ENCODE measurements around the gene ZNF775.

ZNF775 gene

DNA sequence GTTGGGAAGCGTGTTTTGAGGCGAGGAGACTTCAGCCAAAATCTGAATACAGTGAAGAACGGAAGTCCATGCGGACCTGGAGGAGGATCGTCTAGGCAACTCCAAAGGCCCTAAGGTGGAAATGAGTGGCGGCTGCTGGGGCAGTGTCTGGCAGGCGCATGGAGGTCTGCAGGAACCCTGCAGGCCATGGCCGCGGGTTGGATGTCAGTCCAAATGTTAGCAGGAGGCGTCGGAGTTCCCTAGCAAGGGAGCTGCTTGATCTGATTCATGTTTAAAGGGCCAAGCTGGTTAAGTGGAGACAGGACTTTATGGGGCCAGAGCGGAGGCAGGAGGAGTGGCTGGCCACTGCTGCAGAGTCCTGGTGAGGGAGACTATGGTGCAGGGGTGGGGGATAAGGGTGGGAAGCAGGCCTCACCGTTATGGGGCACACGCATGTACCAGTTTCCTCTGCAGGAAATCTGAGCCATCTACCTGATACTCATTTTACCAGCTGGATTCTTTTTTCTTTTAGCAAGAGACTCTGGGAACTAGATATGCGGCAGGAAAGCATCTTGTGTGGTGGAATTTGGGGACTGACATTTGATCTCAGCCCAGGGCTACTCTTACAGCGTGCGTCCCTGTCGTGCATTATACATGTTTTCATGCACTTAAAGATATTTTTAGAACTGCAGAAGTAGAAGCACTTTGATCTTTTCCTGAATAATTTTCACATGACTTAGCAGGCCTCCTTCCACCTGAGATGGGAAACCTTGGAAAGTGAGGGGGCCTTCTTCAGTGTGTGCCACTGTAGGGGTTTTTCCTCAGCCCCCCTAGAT, 17.1 kb upstream of the ZNF775 start:
- no peak overlapping the region for H3K27ac ChIP-seq (ENCODE audit: low read length)
- peaks cover 0 to 6% of the 10 kb centered on the region in 2 donors for H3K4me1 ChIP-seq (ENCODE audit: control insufficient read depth in 1 of 2, insufficient read depth in 2 of 2, low read length in 2 of 2)
- H3K4me3 ChIP-seq (ENCODE audit: low read depth in 1 of 2, low read length in 2 of 2): no peak overlapping the region
- H3K36me3 ChIP-seq (ENCODE audit: control insufficient read depth in 1 of 2, insufficient read depth in 2 of 2, low read length in 2 of 2): no peaks in the 10 kb centered on the region
- no peaks in the 10 kb centered on the region for H3K9me3 ChIP-seq (ENCODE audit: control insufficient read depth in 1 of 2, low read length in 2 of 2)
- H3K27me3 ChIP-seq (ENCODE audit: low read depth, low read length): no peaks in the 10 kb centered on the region

DNA sequence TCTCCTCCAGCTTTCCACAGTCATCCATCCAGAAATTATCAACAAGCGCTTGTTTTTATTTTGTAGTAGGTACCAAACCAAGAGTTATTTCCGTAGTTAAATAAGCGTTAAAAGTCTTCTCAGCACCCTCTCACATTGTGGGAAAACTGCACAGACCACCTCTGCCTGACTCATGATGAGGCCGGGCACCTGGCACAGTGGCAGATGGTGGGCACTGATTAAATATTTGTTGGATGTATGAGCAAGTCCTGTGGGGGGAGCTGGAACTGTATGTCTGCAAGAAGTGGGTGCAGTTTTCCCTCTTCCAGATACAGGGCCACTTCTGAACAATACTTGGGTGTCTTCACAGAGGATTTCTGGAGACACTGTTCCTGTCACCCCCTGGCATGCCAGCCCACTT, 15.8 kb upstream of the ZNF775 start:
- Histone ChIP-seq H3K27ac (ENCODE audit: low read length) (no peak overlapping the region), H3K4me1 (ENCODE audit: control insufficient read depth in 1 of 2, insufficient read depth in 2 of 2, low read length in 2 of 2) (peaks cover 0 to 12% of the 10 kb centered on the region in 2 donors), H3K4me3 (ENCODE audit: low read depth in 1 of 2, low read length in 2 of 2) (no peak overlapping the region), H3K9me3 (ENCODE audit: control insufficient read depth in 1 of 2, low read length in 2 of 2) (no peaks in the 10 kb centered on the region), H3K36me3 (ENCODE audit: control insufficient read depth in 1 of 2, insufficient read depth in 2 of 2, low read length in 2 of 2) (no peaks in the 10 kb centered on the region), H3K27me3 (ENCODE audit: low read depth, low read length) (no peaks in the 10 kb centered on the region)

DNA sequence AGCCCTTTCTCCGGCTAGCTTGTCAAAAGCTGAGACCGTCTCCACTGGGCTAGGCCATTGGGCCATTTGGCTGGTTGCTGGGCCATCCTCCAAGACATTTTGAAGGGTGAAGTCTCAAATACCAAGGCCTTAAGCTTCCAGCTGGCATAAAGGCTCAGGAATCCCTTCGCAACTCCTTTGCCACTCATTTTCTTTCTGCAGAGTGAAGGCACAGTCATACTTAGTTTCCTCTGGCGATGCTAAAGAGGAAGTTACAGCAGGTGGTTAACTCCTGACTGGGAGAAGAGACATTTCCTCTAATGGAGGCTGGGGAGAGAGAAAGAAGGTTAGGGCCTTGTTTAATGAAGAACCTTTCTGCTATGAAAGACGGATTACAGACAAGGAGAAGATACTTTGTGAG, 15.3 kb upstream of the ZNF775 start:
- H3K27ac ChIP-seq (ENCODE audit: low read length): no peak overlapping the region
- no peak overlapping the region for H3K4me3 ChIP-seq (ENCODE audit: low read depth in 1 of 2, low read length in 2 of 2)
- H3K27me3 ChIP-seq (ENCODE audit: low read depth, low read length): no peaks in the 10 kb centered on the region
- H3K4me1 ChIP-seq (ENCODE audit: control insufficient read depth in 1 of 2, insufficient read depth in 2 of 2, low read length in 2 of 2): peaks cover 0 to 12% of the 10 kb centered on the region in 2 donors
- H3K9me3 ChIP-seq (ENCODE audit: control insufficient read depth in 1 of 2, low read length in 2 of 2): no peaks in the 10 kb centered on the region
- H3K36me3 ChIP-seq (ENCODE audit: control insufficient read depth in 1 of 2, insufficient read depth in 2 of 2, low read length in 2 of 2): no peaks in the 10 kb centered on the region

DNA sequence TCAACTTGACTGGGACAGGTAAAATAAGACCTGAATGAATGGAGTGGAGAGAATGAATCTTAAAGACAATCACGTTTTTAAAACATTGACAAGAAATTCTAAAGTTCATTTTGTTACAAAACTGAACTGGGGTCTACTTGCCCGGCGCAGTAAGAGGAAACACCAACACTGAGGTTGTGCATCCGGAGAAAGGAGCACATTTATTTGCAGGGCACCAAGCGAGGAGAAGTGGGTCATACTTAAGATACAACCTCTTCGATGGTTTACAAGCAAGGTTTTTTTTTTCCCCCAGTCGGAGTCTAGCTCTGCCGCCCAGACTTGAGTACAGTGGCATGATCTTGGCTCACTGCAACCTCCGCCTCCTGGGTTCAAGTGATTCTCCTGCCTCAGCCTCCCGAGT, 13.9 kb upstream of the ZNF775 start:
- no peak overlapping the region for H3K4me3 ChIP-seq (ENCODE audit: low read depth in 1 of 2, low read length in 2 of 2)
- peaks cover 6 to 22% of the 10 kb centered on the region in 2 donors for H3K4me1 ChIP-seq (ENCODE audit: control insufficient read depth in 1 of 2, insufficient read depth in 2 of 2, low read length in 2 of 2)
- H3K27me3 ChIP-seq (ENCODE audit: low read depth, low read length): no peaks in the 10 kb centered on the region
- H3K27ac ChIP-seq (ENCODE audit: low read length): no peak overlapping the region
- no peaks in the 10 kb centered on the region for H3K36me3 ChIP-seq (ENCODE audit: control insufficient read depth in 1 of 2, insufficient read depth in 2 of 2, low read length in 2 of 2)
- no peaks in the 10 kb centered on the region for H3K9me3 ChIP-seq (ENCODE audit: control insufficient read depth in 1 of 2, low read length in 2 of 2)

DNA sequence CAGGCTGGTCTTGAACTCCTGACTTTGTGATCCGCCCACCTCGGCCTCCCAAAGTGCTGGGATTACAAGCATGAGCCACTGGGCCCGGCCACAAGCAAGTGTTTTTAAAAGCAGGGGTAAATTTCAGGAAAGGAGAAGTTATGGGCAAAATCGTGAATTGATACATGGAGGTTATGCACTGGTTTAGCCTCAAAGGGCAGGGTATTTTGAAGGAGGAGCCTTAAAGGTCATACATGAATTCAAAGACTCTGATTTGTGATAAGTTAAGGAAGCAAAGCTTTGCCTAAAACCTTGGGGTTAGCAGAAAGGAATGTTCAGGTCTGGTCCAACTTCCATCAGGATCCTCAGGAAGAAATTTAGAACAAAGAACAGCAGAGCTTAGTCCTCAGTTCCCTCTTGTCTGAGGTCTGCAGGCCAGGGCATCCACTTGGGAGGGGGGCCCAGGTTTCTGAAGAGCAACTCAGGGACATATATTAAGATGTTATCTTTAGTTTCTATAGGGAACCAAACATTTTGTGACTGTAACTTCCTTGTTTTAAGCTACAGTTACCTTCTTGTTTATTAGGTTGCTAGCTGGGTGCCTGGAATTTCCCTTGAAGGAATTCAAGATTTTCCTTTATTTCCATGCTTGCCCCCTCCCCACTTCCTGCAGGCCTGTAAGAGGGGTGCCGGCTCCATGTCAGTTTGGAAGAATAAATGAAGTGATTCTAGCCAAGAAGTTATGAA, 13.3 kb upstream of the ZNF775 start:
- no peaks in the 10 kb centered on the region for H3K27me3 ChIP-seq (ENCODE audit: low read depth, low read length)
- peaks cover 3 to 5% of the 10 kb centered on the region in 2 donors for H3K36me3 ChIP-seq (ENCODE audit: control insufficient read depth in 1 of 2, insufficient read depth in 2 of 2, low read length in 2 of 2)
- no peak overlapping the region for H3K27ac ChIP-seq (ENCODE audit: low read length)
- H3K4me3 ChIP-seq (ENCODE audit: low read depth in 1 of 2, low read length in 2 of 2): no peak overlapping the region
- H3K9me3 ChIP-seq (ENCODE audit: control insufficient read depth in 1 of 2, low read length in 2 of 2): no peaks in the 10 kb centered on the region
- H3K4me1 ChIP-seq (ENCODE audit: control insufficient read depth in 1 of 2, insufficient read depth in 2 of 2, low read length in 2 of 2): peaks cover 12 to 27% of the 10 kb centered on the region in 2 donors

DNA sequence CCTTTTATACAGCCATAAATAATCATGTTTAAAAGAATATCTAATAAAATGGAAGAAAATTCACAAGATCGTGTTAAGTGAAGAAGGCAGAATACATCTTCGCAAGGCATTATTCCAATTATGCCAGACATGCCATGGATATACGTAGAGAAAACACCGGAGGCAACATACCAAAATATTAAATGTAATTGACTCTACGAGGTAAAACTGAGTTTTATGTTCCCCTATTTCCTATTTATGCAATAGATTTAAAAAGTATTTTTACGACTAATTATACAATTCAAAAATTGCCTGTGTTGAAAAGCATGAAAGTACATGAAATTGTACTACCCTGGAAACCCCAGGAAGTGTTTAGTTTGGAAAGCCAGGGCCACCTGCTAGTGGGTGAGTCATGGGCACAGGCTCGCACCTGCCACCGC, 11.4 kb upstream of the ZNF775 start:
- Histone ChIP-seq H3K4me1 (ENCODE audit: control insufficient read depth in 1 of 2, insufficient read depth in 2 of 2, low read length in 2 of 2) (peaks cover 12 to 34% of the 10 kb centered on the region in 2 donors), H3K9me3 (ENCODE audit: control insufficient read depth in 1 of 2, low read length in 2 of 2) (no peaks in the 10 kb centered on the region), H3K4me3 (ENCODE audit: low read depth in 1 of 2, low read length in 2 of 2) (peak overlapping the region; percentile 88 to 94), H3K27ac (ENCODE audit: low read length) (peak overlapping the region; percentile 94), H3K36me3 (ENCODE audit: control insufficient read depth in 1 of 2, insufficient read depth in 2 of 2, low read length in 2 of 2) (peaks cover 11 to 21% of the 10 kb centered on the region in 2 donors), H3K27me3 (ENCODE audit: low read depth, low read length) (no peaks in the 10 kb centered on the region)

DNA sequence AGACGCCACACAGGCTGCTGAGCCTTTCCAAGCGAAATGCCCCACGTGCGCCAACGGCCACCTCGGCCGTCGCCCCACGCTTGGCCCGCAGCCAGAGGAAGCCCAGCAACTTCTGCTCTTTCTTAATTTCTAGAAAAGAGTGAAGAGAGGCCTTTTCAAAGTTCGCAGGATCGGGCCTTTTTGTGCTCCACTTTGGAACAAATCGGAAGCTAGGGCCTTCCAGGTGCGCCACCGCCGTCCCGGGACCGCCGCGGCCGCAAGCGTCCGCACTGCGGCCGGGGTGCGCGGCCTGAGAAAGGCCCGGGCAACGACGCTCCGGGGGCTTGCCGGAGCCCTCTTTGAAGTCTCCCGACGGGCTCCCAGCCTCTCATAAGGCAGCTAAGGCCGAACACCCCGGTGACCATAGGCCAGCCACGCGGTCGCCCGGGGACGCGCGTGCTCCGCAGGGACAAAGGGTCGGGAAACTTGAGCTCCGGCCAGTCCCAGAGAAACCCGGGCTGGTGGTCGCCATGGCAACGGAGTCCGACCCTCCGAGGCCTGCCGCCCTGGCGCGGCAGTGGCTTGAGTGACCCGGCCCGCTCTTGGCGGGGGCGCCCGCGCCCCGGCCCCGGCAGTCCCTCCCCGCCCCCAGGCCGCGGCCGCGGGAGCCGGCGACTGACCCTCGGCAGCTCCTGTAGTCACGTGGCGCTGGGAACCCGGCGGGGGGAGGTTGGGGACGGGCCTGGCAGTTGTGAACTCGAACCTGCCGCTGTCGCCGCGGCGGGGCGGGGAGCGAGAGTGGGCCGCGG, 10.8 kb upstream of the ZNF775 start, which contains the start of gene REPIN1:
TSS of gene REPIN1 (plus strand) at position 727 of the 788 bp plus-strand sequence. CDS start 890 bp downstream, outside the sequence.
- Histone ChIP-seq H3K9me3 (ENCODE audit: control insufficient read depth in 1 of 2, low read length in 2 of 2) (no peaks in the 10 kb centered on the region), H3K27ac (ENCODE audit: low read length) (peak within 1 kb of the TSS; percentile 94), H3K36me3 (ENCODE audit: control insufficient read depth in 1 of 2, insufficient read depth in 2 of 2, low read length in 2 of 2) (peaks cover 12 to 27% of the 10 kb centered on the region in 2 donors), H3K27me3 (ENCODE audit: low read depth, low read length) (no peaks in the 10 kb centered on the region), H3K4me3 (ENCODE audit: low read depth in 1 of 2, low read length in 2 of 2) (peak within 1 kb of the TSS; percentile 88 to 94), H3K4me1 (ENCODE audit: control insufficient read depth in 1 of 2, insufficient read depth in 2 of 2, low read length in 2 of 2) (peaks cover 12 to 40% of the 10 kb centered on the region in 2 donors)

DNA sequence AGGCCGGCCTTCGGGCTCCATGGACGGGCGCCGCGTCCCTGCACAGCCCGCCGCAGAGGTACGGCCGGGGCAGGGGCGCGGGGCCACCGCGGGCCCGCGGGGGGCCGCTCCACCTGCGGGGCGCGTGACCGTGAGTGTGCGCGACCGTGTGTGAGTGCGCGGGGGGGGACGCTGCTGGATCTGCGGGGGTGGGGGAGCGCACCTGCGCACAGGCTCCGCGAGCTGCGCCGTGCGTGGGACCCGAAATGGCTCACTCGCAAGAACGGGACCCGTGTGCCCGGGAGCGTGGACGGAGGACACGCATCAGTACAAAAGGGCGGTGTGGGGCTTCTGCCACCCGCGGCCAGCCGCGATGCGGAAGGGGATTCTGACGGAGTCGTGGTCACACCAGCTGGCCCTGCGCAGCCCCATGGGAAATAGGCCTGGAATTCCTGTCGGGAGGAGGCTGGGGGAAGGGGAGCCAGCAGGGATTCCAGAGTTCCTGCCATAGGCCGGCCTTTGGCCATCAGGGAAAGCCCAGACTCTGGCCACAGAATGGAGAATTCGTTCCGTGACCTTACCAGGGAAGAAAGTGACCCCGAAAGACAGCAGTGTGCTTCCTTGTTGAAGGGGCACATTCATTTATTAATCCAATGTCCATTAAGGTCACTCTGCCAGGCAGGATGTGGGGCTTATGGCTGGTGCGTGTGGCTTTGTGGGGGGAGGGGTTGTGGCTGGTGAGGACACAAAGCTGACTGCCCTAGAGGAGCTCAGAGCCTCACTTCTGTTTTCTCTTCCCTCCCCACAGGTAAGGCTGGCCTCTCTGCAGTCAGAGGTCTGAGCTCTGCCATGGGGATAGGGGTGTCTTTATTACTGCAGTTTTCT, 10.0 kb upstream of the ZNF775 start:
- Histone ChIP-seq H3K9me3 (ENCODE audit: control insufficient read depth in 1 of 2, low read length in 2 of 2) (no peaks in the 10 kb centered on the region), H3K4me1 (ENCODE audit: control insufficient read depth in 1 of 2, insufficient read depth in 2 of 2, low read length in 2 of 2) (peaks cover 12 to 45% of the 10 kb centered on the region in 2 donors), H3K27ac (ENCODE audit: low read length) (peak overlapping the region; percentile 94)

DNA sequence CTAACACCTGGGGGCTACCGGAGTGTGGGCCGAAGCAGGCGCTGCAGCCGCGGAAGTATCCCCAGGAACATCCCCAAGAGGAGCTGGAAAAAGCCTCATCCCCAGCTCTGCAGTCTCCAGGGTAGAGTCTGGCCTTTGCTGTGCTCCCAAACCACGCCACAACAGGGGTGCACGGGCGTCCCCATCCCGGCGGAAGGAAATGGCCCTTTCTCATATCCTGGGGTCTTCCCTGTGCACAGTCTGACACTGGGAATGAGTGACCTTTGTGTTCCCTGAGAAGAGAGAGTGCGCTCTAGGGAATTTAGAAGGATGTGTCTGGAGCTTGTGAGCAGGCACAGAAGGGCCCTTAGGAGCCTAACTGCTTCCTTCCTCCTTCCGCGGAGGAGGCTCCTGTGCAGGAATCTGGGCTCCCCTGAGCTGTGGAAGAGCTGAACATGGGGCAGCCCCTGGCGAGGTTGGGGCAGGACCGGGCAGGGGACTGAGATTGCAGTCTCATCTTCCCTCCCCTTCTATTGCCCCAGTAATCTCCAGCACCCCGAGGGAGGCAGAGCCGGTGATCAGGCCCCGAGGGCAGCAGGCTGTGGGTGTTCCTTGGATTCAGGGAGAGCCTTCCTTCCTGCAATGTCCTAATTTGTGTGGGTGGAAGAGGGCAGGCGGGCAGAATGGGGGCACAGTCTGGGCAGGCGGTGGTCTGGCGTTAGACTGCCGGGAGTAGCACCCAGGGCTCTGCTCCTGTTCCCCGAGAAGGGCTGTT, 9.2 kb upstream of the ZNF775 start:
- H3K4me3 ChIP-seq (ENCODE audit: low read depth in 1 of 2, low read length in 2 of 2): peak overlapping the region; percentile 88 to 94
- H3K27ac ChIP-seq (ENCODE audit: low read length): peak overlapping the region; percentile 94
- no peaks in the 10 kb centered on the region for H3K9me3 ChIP-seq (ENCODE audit: control insufficient read depth in 1 of 2, low read length in 2 of 2)
- H3K4me1 ChIP-seq (ENCODE audit: control insufficient read depth in 1 of 2, insufficient read depth in 2 of 2, low read length in 2 of 2): peaks cover 12 to 45% of the 10 kb centered on the region in 2 donors
- peaks cover 23 to 37% of the 10 kb centered on the region in 2 donors for H3K36me3 ChIP-seq (ENCODE audit: control insufficient read depth in 1 of 2, insufficient read depth in 2 of 2, low read length in 2 of 2)
- no peaks in the 10 kb centered on the region for H3K27me3 ChIP-seq (ENCODE audit: low read depth, low read length)

More for the DNA sequence above, 10.0 kb upstream of the ZNF775 start:
- peaks cover 19 to 32% of the 10 kb centered on the region in 2 donors for H3K36me3 ChIP-seq (ENCODE audit: control insufficient read depth in 1 of 2, insufficient read depth in 2 of 2, low read length in 2 of 2)
- peak overlapping the region; percentile 88 to 94 for H3K4me3 ChIP-seq (ENCODE audit: low read depth in 1 of 2, low read length in 2 of 2)
- H3K27me3 ChIP-seq (ENCODE audit: low read depth, low read length): no peaks in the 10 kb centered on the region

DNA sequence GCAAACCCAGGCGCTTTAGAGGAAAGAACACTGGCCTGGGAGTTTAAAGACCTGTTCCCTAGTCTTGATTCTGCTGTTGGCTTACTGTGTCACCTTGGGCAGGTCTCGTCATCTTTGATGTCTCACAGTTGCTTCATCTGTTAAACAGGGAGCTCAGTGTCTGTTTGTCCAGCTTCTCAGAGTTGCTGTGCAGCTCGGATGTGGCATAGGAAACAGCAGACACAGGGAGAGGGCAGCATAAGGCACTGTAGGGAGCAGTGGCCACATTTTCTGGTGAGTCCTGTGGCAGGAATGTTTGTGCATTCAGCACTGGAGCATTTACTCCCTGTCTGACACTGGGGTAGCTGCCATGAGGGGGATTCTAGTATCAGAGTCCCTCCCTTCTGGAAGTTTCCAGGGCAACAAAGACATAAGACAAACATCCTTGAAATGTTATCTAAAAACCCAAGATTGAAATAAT, 8.5 kb upstream of the ZNF775 start:
- no peaks in the 10 kb centered on the region for H3K27me3 ChIP-seq (ENCODE audit: low read depth, low read length)
- peak overlapping the region in 1 of 2 donors; percentile 94 for H3K4me3 ChIP-seq (ENCODE audit: low read depth in 1 of 2, low read length in 2 of 2)
- H3K36me3 ChIP-seq (ENCODE audit: control insufficient read depth in 1 of 2, insufficient read depth in 2 of 2, low read length in 2 of 2): peaks cover 23 to 37% of the 10 kb centered on the region in 2 donors
- H3K27ac ChIP-seq (ENCODE audit: low read length): peak overlapping the region; percentile 19
- H3K4me1 ChIP-seq (ENCODE audit: control insufficient read depth in 1 of 2, insufficient read depth in 2 of 2, low read length in 2 of 2): peaks cover 12 to 45% of the 10 kb centered on the region in 2 donors
- H3K9me3 ChIP-seq (ENCODE audit: control insufficient read depth in 1 of 2, low read length in 2 of 2): no peaks in the 10 kb centered on the region

Data from muscle layer of duodenum (tissue), 2 donors.